Amygdala (tissue), 56 donors: ENCODE measurements around the gene PRR15L.
"Not testable (repeated sequence)": the region's sequence is repeated elsewhere in the genome, so short reads cannot be mapped to it uniquely, and the experiment has no call there.

Source experiments
- DNase-seq, 56 donors: peaks; one replicate each; lab custom pipeline; 2025; lab: John Stamatoyannopoulos, UW

The PRR15L gene

DNA sequence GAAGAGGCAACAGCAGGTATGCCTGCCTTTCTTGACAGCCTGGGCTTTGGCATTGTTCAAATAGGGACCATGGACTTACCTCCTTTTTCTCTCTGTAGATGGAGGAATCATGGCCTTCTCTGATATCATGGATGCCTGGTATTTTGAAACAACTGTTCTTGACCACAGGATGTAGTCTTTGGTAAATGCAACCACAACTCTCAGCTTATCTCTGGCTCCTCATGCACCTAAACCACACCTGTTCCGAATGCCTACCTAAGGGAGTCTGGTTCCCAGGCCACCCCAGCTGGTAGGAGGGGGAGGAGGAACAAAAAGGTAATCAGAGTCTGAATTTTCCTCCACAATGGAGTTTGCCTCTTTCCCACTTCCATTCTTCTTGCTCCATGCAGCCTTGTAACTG, 32.0 kb upstream of the PRR15L start:
- no peak for DNase-seq

DNA sequence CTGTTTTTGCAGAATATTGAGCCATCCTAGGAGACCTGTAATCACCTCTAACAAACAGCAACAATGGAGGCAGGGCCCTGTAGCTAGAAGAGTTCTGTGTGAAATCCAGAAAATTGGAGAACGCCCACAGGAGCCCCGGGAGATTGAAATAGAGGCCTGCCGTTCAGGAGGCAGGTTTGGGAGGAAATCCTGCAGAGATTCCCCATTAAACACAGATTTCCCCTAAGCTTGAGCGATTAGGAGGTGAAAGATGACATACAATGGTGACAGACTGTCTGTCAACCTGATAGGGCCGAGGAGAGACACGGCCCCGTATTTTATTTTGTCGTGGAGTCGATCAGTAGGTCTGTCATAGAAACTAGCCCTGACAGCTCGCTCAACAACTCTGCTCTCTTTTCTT, 31.5 kb upstream of the PRR15L start:
- DNase-seq, result no peak

DNA sequence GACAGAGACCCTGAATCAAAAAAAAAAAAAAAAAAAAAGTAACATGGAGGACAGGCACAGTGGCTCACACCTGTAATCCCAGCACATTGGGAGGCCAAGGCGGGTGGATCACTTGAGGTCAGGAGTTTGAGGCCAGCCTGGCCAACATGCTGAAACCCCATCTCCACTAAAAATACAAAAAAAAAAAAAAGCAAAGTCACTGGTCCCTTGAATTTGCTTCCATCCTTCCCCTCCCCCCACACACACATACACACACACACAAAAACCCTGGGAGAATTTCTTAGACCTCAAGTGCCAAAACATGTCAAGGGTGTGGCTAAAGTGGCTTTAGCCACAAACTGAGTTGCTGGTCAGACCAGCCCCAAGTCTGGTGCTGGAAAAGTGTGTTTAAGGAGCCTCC, 30.8 kb upstream of the PRR15L start:
- not testable (repeated sequence) for DNase-seq

DNA sequence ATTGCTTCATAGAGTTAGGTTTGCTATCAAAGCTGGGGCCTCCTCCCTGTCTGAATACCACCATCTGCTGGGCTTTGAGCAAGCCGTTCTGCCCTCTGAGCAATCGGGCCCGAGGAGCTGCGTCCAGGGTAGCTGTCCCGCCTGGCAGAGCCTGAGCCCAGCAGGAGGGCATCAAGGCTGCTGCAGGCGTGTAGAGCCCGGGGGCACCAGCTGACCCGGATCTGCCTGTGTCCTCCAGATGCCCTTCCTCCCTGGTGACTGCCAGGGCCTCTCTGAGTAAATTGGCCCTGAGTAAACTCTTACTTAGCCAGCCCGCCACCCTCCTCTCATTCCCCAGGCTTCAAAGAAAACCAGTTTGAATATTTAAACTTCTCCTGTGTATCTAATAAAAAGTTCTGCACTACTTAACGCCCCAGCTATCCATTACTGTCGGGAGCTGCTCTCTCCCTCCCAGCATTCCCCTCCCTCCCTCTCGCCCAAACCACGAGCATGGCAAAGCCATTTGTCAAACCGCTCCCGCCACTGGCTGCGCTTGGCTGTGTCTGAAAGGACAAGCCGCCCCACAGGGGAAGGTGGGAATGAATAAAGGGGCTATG, 29.7 kb upstream of the PRR15L start:
- peak in 8 of 56 donors; percentile 7 to 44 (median 28) for DNase-seq

DNA sequence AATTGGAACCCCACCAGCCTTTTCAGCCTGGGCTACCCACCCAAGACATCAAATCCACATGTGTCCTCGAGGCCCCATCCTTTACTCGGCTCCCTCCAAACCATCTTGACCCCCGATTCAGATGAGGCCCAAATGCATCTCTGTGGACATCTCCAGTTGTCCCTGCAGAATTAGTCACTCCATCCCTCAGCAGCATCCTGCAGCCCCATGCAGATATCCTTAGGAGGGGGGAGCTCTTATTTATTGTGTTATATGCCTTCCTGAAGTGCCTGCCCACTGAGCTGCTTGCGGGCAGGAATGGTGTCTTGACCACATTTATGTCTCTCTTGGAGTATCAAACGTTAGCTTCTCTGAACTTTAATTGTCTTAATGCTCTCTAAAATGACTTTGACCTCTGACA, 28.8 kb upstream of the PRR15L start:
- DNase-seq, result no peak

DNA sequence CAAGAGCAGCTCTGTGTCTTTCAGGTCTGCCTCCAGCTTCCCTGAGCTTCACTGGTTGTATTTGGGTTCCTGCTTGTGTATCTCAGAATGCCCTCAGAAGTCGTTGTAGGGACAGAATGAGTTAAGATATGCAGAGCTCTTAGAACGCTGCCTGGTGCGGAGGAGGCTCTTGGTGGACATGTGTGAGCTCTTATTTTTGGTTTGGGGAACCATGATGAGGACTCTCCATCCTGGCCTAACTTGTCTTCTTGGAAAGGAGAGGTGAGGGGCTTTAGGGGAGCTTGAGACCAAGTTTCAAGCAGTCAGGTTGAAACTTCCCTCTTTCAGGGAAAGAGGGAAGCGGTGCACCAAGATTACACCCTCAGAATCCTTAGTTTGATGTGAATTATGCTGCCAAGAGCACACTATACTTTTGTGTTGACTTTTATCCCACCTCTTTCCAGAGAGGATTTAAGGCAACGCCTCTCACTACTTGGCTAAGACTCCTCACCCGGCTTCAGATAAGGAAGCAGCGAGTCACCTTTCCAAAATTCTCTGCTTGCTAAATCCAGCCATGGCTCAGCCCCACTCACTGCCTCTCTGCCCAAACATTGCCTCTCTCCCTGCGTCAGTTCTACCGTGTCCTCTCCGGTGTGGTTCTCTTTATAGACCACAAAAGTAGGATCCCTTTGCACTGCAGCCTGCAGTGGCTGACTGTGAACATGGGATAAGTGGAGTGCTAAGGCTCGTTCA, 26.0 kb upstream of the PRR15L start:
- no peak for DNase-seq

DNA sequence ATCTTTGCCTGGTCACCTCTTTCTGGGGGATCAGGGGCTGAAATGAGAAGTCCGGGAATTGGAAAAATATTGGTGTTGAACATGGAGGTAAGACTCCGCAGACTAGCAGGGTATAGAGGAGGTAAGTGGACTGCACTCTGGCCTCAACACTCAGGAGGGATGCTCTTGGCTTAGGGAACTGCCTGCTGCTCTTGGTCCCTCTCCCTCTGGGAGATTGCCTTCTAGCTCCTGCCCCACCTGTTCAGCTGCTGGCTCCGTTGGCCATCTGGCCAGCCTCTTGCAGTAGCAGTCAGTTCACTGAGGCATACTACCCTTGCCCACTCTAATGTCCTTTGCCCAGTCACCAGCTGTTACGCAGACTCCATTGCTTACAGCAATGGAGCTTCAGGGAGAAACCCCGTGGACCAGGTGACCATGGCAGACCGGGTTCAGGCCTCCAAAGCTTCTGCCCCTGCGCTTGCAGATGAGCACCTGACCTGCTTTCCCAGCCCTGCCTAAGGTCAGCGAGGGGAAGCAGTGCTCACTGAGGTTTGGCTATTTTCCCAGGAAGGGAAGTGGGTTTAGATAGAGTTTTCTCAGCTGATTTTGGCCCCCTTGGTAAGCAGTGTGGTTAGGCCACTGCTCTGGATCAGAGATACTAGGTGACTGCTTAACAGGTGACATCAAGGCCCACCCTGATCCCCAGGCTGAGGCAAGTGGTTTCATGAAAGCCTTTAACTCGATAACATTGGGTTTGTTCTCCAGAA, 25.1 kb upstream of the PRR15L start:
- no peak for DNase-seq

DNA sequence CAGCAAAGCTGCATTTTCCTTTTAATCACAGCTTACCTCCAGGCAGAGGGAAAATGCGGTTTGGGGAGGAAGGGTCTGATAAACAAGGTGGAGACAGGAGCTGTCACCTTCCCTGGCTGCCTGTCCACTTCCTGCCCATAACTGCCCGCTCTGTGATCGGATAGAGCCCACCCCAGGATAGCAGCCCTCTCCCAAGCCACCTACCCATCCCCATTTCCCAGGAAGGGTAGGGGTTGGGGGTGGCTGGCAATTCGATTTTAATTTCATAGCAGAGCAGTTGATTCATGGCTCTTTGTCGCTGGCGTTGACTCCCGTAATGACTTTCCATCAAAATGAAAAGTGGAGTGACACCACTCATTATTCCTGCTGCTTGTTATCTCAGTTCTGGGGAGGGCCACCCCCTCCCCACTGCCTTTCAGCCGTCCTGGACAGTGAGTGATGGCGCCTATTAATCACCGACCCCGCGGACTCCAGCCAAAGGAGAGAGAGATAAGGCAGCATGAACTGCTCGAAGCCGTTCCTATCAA, 24.5 kb upstream of the PRR15L start:
- no peak for DNase-seq

DNA sequence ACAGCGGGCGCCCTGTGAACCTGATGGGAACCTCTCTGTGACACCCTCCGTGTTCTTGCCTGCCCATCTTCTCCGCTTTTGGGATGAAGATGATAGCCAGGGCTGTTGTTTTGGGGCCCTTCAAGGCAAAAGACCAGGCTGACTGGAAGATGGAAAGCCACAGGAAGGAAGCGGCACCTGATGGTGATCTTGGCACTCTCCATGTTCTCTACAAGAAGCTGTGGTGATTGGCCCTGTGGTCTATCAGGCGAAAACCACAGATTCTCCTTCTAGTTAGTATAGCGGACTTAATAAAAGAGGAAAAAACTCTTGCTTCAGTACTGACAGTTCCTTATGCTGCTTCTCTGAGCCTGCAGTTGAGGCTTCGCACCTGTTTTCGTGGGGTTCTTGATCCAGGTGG, 23.8 kb upstream of the PRR15L start:
- DNase-seq, result peak in 1 of 56 donors; percentile 20

DNA sequence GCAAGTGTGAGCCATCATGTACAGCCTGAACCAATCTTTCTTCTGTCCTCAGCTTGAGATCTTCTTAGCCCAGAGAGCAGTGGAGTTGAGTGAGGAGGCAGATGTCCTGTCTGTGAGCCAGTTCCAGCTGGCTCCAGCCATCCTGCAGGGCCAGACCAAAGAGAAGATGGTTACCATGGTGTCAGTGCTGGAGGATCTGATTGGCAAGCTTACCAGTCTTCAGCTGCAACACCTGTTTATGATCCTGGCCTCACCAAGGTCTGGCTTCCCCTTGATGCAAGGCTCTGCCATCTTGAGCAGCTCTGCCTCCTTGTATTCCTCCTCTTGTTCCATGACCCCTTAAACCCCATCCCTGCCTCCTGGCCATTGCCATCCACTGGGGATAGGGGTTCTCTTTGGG, 22.9 kb upstream of the PRR15L start:
- no peak for DNase-seq

DNA sequence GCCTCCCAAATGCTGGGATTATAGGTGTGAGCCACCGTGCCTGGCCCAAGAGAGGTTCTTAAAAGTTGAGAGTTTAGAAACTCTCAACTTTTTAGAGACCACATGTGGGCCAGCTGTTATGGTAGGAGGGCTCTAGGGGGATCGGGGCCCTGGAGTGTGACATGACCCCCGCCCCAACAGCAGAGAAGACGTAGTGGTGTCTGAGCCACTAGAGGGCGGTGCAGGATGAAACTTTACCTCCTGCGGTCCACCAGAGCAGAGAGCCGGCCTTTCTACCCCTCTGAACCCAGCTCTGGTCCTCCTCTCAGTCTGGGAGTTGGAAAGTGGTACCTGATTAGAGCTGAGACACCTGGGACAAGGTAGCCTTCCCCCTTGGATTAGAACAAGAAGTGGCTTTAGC, 20.6 kb upstream of the PRR15L start:
- peak in 29 of 56 donors; percentile 6 to 65 (median 28) for DNase-seq

DNA sequence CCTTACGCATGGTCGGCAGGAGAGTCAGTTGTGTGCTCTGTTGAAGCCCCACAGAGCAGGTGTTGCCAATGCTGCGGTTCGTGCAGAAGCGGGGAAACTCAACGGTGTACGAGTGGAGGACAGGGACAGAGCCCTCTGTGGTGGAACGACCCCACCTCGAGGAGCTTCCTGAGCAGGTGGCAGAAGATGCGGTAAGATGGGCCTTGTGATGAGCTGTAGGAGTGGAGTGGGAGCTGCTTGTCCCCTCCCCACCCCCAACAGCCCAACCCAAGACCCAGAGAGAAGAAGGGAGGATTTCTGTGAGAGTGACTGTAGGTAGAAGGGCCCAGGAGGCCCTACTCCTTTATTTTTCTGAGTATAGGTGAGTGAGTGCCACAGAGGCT, 18.1 kb upstream of the PRR15L start:
- DNase-seq, result no peak

DNA sequence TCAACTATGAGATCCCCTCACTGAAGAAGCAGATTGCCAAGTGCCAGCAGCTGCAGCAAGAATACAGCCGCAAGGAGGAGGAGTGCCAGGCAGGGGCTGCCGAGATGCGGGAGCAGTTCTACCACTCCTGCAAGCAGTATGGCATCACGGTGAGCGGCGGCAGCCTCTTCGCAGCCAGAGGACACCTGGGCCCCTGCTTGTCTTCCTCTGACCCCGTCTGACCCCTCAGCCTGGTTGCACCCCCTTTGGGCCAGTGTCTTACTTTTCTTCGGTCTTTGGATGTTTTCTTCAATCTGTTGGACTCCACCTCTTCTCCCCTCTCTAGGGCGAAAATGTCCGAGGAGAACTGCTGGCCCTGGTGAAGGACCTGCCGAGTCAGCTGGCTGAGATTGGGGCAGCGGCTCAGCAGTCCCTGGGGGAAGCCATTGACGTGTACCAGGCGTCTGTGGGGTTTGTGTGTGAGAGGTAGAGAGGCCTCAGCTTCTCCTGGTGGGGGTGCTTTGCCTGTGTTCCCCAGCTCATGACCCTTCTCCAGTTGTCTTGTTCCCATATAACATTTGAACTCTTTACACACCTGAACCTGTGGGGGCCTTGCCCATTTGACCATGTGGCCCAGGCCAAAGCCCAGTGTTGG, 17.6 kb upstream of the PRR15L start:
- no peak for DNase-seq

DNA sequence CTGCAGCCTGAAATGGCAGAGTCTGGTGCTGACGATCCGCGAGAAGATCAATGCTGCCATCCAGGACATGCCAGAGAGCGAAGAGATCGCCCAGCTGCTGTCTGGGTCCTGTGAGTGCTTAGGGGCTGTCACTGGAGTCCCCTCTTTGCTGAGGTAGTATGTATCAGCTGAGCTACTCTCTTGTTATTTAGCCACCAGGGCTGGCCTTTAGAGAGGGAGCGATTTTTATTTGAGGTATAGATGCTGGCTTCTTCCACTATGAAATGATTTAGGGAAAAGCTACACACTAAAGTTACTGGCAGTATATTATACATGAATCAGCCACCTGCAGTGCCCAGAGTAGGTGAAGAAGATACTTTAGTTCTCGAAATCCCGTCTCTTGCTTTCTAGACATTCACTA, 15.9 kb upstream of the PRR15L start:
- no peak for DNase-seq

DNA sequence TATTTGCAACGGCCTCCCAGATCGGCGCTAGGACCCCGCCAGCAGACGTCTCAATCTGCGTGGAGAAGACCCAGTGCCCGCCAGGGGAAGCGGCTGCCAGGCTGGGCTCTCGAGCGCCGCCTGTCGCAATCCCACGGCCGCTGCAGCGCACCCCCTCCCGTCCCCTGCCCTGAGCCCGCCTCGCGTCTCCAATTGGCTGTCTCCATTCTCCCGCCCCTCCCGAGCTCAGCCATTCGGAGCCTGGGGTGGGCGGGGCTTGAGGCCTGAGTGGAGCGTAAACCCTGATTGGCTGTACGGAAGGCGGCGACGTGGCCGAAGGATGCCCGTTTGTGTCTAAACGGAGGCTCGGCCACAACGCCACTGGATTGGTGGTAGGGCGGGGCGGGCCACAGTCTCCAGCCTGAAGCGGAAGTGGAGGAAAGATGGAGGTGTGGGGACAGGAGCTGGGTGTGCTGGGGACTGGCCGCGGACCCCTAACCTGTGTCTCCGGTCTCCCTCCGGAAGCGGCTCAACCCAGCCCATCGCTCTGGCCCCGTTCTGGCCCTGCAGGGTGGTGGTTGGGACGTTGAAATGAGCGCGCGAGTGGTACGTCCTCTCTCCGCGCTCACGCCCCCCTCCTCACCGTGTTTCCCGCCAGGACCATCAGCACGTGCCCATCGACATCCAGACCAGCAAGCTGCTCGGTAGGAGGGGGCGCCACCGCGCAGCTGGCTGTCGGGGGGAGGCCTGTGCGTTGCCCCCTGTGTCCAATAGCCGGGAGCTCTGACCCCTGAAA, 13.2 kb upstream of the PRR15L start, which contains the start of gene CDK5RAP3:
Gene CDK5RAP3 (plus strand): TSS at position 389 of the 775 bp plus-strand sequence. CDS start 34 bp downstream, at position 423.
- peak; percentile 88 to 100 (median 99) for DNase-seq

DNA sequence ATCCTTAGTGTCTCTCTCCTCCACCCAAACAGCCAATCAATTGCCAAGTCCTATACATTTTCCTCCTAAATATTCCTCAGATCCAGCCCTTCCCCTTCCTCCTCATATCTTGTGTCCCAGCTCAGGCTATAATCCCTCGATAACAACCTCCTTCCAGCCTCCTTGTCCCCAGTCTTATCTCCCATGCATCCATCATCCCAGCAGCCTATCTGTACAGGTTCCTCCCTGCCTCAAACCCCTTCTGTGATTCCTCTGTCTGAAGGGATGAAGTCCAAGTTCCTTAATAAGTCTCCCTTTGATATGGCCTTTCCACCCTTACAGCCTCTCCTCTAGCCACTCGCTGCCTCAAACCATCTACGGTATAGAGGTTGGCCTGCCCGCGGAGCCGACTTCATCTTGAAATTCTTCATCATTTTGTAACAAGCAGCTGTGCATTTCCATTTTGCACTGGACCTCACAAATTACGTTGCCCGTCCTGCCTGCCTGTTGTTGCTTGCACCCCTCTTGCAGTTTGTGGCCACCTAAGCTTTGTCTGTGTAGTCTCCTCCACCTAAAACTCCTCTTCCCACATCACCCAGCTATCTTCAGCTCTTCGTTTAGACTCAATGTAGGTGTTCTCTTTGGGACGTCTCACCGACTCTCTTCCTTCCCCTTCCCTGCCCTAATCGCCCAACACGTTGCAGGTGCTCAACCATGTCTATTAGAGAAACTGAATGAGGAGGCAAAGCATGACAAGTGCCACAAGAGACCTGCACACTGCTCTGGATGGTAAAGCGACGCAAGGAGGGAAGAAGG, 12.4 kb upstream of the PRR15L start:
- no peak for DNase-seq

DNA sequence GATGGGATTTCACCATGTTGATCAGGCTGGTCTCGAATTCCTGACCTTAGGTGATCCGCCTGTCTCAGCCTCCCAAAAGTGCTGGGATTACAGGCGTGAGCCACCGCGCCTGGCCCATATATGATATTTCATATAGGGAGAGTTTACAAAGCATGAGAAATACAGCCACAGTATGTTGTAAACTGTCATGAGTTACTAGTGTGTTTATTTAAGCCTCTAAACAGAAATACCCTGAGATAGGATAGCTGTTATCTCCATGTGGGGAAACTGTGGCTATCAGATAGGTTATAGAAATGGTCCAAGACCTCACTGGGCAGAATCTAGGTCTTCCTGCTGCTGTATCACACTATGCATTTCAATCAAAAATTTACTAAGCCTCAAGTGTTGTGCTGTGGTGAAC, 11.2 kb upstream of the PRR15L start:
- DNase-seq, result no peak

DNA sequence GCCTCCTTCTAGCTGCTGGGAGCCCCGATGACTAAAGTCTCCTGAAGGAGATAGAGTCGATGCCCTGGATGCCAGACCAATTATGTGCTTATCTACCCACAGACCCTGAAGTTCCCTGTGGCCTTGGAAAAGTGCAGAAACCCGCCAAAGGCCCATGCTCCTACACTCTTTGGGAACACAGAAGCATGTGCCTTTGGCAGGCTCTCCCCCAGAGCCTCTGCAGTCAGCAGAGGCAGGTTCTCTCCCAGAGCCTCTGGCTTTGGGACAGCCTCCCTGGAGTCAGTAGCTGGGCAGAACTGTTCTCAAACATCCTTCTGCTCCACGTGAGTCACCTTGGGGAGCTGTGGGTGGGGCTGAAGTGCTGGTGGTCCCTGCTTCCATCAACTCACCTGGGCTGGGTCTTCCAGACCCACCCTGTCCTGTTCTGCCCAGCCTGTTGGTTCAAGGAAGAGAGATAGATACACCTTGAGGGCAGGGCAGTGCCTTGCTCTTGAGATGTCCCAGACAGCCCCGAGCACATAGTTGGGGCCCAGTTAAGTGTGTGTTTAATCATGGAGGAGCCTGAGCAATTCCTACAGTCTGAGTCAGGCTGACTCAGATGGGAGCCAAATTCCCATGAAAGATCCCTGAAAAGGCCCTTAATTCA, 10.0 kb upstream of the PRR15L start:
- no peak for DNase-seq

DNA sequence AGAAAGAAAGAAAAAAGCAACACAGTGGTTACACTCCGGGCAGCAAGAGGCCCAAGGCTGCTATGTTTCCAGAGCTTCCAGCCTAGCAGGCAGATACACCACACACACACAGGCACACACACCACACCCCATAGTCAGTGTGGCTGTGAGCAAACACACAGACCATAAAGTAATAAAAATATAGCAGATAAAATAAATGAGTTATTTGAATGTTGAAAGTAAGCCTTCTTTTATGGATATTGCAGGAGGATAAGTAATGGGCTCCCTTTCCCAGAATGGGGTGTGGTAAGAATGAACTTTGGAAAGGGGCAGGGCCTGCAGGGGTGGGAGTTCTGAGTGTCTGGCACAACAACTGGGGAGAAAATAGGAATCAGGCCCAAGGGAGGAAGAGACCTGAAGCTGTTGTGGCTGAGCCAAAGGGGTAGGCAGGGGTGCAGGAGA, 8.4 kb upstream of the PRR15L start:
- DNase-seq, result no peak
